GM18502 (cell line): ENCODE results near the gene POLR3F.

Experiments used
- ATAC-seq: cut with Tn5 transposase; IDR thresholded peaks from one replicate; pipeline ENCODE4 v1.9.1; 2021; ENCODE audit warnings: mild to moderate bottlenecking; ENCODE audit not compliant: unreplicated experiment, poor library complexity

The POLR3F gene, protein sequence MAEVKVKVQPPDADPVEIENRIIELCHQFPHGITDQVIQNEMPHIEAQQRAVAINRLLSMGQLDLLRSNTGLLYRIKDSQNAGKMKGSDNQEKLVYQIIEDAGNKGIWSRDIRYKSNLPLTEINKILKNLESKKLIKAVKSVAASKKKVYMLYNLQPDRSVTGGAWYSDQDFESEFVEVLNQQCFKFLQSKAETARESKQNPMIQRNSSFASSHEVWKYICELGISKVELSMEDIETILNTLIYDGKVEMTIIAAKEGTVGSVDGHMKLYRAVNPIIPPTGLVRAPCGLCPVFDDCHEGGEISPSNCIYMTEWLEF

DNA sequence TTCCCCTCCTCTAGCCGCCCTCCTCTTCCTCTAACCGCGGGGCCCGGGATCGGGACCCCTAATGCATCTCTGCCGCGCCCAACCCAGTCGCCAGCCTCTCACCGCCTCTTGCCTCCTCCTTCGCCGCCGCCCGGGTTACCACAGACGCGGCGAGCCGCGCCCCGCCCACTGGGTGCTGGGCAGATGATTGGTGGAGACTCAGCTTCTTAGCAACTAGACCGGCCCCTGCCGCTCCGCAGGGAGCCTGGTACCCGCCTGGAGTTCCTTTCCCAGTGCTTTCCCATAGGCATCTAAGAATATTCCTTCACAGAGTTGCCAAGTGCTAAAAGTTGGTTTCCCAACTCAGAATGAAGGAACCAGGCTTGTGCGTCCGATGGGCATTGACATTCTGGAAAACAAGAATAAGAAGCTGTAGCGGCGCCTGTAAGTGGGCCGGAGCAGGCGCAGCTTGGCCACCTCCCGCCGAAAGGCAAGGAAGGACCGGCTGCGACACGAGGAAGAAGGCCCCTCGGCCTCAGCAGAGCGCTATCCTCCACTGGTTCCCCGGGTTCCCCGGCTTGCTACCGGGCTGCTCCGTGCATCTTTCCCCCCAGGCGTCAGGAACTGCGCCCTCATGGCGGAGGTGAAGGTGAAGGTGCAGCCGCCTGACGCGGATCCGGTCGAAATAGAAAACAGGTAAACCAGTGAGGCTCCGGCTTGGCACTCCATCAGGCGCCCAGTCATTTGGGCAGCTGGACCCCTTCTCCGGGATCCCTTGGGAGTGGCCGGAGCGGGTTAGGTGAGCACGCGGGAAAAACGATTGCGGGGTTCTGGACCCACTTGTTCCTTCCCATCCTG, at the start of gene POLR3F, which contains the start of gene DZANK1:
TSS of gene POLR3F (plus strand) at position 497 of the 837 bp plus-strand sequence. CDS start at position 614, 117 bp downstream.
TSS of gene DZANK1 (minus strand) at position 137 of the 837 bp plus-strand sequence. CDS start 1,672 bp downstream, outside the sequence.
- ATAC-seq: peak; percentile 99

DNA sequence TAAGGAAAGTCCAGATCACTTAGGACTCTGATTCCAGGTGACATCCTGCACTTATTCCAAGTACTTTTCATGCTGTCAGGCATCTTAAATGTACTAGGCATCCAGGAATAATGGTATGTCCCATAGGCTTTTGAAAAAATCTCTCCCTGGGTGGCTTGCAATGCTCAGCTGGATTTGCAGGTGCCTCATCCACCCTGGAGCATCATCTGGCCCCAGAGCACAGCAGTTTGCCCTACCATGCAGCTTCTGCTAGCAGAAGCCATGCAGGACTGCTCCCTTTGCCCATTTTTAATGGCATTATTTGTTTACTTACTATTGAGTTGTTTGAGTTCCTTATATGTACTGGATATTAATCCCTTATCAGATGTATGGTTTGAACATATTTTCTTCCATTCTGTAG, 45.6 kb upstream of the POLR3F start:
- no peak for ATAC-seq

DNA sequence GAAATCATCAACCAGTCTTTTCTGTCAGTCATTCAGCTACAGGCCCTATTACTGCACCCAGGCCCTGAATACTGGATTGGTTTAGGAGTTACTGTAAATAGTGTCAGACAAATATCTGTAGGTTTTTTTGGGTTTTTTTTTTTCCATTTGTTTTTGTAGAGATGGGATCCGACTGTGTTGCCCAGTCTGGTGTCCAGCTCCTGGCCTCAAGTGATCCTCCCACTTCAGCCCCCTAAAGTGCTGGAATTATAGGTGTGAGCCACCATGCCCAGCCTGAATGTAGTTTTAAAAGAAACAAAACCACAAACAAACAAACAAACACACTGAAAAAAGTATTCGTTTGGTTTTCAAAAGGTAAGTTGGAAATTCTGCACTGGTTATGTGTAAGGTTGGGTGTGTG, 40.0 kb upstream of the POLR3F start:
- ATAC-seq: no peak

DNA sequence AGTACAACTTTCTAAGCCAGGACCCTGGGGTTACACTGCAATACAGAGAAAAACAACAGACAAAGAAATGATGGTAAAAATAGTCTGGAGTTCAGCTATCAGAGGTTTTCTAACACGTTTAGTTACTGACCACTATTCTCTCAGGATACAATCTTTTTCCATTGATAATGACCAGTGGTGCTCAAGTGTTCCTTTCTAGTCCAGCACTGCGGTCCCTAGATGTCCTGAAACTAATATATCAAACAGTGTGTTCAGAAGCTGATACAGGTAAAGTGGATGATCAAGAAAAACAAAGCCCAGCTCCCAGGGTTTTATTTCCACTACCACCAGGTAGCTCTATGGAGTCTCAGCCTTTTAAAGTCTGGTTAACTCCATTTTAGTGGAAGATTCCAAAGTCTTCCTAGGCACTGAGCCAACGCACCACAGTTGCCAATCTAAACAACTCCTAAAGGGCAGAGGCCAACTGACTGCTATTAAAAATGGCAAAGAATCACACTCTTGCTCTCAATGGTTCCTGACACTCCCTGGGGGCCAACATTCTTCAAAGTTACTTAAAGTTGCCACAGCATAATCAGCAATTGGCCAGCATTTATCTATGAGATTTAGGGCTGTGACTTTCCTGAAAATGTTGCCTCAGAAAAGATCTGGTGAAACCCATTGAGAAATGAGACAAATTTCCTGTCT, 38.6 kb upstream of the POLR3F start:
- ATAC-seq: no peak

DNA sequence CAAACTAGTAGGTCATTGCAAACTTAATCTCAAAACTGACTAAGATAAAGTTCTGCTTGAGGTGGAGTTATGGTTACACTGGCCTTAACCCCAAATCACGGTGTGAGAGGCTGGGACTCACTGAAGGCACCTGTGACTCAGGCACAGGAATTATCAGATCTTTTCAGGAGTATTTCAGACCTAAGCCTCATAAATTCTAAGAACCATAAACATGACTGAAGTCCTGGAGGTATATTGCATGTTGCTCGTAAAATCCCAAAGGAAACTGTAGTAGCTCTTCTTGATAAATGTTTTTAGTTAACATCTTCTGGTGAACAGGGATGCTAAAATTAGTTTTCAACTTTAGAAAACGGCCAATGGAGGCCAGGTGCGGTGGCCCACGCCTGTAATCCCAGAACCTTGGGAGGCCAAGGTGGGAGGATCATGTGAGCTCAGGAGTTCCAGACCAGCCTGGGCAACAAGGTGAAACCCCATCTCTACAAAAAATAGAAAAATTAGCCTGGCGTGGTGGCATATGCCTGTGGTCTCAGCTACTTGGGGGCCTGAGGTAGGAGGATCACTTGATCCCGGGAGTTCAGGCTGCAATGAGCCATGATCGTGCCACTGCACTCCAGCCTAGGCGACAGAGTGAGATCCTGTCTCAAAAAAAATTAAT, 36.9 kb upstream of the POLR3F start:
- no peak for ATAC-seq

DNA sequence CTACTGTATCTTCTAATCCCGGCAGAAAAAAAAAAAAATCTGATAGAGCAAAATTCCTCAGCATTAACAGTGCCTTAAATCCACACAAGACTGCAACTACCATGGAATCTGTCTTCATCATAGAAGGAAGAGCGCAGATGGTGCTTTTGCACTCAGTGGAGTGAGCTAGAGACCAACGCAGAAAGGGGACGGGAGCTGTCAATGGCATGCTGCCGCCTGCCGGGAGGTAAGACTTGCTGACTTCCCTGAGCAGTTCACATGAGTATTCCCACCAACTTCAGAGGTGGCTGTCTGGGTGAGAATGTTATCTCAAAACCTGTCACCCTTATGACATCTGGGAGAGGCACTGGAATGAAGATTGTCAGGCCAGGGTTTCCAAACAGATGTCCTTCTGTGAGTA, 36.0 kb upstream of the POLR3F start:
- no peak for ATAC-seq

DNA sequence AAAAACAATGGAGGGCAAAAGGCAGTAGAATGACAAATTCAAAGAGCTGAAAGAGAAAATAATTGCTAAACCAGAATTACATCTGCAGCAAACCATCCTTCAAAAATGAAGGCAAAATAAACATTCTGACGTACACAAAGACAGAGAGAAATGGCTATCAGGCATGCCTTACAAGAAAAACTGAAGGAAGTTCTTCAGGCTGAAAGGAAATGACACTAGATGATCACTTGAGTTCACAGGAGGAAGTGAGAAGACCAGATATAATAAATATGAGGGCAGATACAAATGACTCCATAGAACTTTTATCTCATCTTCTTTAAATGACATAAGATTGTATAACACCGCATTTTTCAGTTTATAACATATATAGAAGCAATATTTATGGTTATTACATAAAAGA, 30.3 kb upstream of the POLR3F start:
- no peak for ATAC-seq

DNA sequence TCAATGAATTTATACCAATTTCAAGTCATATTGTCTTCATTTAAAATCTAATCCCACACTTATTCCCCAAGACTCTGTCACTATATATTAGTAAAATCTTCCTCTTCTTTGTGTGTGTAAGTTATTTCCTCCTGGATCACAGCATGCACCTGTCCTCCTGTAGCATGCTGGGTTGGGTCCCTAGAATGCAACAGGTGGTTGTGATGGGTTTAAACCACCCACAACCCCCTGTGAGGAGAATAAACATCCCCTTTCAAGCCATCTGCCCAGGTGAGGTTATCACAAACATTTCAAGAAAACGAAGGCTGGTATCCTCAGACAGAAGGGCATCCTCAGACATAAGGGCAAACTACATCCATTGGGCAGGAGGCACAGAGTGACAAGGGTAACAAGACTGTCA, 26.8 kb upstream of the POLR3F start:
- no peak for ATAC-seq

DNA sequence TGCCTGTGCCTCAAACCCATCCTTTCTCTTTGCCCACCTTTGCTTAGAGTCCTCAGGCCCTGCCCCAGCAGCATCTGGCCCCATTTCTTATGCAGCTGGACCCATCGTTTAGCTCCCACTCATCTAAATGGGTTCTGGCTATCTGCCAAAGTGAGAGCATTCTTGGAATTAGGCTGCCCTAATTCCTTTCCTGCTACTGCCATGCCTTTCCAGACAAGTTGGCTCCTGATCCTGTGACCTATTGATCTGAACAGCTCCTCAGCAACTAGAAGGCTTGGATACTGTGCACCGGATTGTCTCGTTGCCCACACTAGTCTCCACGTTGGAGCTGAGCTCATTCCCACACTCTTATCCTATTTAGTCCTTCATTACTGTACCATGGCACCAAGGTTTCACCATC, 23.3 kb upstream of the POLR3F start:
- no peak for ATAC-seq

DNA sequence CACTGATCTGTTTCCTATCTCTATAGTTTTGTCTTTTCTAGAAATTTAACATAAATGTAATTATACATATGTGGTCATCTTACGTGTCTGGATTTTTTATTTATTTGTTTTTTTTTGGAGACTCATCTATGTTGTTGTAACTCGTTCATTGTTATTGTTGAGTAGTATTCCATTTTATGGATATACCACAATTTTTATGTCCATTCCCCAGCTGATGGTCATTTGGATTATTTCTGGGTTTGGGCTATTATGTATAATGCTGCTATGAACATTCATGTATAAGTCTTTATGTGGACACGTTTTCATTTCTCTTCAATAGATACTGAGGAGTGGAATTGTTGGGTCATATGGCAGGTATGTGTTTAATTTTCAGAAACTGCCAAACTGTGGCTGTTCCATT, 10.6 kb upstream of the POLR3F start:
- no peak for ATAC-seq

DNA sequence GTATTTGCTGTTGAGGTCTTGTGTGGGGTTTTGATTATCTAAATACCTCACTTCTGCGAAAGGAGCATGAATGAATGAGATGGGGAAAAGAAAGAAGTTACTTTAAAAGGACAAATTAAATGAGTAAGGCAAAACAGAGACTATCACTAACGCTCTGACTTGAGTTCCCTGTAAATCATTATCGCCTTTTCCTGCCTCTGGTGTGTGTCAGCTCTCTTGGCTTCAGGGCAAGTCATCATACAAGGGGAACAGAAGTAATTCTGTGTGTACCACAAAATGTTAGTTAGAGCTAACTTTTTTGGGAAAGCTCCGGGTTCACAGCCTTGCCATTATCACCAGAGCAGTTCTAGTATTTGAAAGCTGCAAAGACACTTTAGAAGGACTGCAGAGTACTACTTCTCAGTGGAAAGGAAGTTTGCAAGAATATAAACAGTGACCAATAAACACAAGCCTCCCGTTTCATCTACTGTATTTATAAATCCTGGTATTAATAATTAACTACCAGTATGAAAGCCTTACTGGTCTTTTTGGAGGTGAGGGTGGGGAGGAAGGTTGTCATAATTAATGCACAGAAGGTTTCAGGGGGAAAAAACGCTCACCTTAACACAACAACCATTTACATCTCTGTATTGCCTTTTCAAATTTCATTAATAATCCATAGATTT, 1.5 kb upstream of the POLR3F start:
- no peak for ATAC-seq

DNA sequence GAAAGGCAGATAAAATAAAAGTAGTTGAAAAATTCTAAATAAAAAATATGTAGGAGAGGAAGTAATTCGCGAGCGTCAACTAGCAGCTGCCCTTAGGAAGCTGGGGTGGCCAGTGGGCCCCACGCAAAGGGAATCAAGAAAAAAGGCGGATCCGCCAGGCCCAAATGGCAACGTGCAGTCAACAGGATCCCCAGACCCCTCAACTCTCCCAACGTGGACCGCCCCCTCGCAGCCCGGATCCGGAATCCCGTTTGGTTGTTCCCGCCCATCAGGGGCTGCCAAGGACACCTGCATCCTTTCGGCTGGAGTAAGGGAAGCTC, 656 bp upstream of the POLR3F start:
- ATAC-seq: peak; percentile 29

DNA sequence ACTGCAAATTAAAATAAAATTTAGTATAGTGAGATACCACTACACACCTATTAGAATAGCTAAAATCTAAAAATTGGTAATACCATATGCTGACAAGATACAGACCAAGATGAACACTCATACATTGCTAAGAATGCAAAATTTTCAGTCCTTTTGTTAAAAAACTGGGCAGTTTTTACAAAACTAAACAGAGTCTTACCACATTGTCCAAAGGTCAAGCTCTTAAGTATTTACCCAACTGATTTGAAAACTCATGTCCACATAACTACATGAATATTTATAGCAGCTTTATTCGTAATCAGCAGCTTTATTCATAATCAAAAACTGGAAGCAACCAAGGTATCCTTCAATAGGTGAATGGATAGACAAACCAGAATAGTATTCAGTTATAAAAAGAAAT, 10.0 kb downstream of the POLR3F start:
- no peak for ATAC-seq

DNA sequence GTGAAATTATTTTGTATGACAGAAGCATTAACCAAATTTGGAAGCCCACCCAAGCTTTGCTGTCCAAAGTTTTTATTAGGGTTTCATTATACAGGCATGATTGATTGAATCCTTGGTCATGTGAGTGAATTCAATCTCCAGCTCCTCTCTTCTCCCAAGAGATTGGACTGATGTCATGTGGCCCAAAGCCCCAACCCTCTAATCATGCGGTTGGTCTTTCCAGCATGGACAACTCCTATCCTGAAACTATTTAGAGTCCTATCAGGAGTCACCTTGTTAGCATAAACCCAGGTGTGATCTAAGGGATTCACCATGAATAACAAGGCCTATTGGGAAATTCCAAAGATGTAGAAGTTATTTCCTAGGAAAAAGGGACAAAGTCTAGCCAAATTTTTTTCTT, 10.6 kb downstream of the POLR3F start:
- ATAC-seq: no peak

DNA sequence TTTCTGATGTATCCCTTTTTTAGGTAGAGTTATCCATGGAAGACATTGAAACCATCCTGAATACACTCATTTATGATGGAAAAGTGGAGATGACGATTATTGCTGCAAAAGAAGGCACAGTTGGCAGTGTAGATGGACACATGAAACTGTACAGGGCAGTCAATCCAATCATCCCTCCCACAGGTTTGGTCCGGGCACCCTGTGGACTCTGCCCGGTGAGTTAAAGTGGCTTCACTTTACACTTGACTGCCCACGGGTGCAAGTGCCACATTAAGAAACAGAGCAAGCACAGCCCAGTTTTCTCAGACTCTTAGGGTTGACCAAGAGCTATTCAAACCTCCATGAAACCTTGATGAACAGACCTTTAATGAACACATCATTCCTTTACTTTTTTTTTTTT, 14.4 kb downstream of the POLR3F start:
- ATAC-seq: no peak

DNA sequence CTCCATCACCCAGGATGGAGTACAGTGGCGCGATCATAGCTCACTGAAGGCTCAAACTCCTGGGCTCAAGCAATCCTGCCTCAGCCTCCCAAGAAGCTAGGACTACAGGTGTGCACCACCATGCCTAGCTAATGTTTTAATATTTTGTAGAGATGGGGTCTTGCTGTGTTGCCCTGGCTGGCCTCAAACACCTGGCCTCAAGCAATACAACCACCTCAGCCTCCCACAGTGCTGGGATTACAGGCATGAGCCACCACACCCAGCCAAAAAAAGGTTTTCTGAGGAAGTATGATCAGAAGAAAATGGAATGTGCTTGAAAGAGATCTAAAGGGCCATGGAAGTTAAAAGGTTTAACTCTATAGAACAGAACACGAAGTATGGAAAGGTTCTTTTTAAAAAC, 21.1 kb downstream of the POLR3F start:
- no peak for ATAC-seq

DNA sequence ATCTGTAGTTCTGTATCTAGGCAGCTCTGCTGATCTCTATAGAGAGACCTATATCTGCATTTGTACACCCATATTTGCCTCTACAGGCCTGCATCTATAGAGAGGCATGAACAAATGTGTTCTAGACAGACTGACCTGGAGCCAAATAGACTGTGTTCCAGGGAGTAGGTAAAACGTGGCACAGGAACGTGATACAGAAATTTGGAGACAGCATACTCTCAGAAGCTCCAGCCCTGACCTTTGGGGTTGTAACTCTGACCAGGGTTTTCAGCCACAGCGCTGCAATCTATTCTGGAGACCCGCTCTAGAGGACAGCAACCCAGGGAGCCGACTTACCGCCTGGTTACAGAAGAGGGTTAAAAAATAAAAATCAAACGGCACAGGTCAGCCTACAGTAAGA, 28.9 kb downstream of the POLR3F start:
- ATAC-seq: no peak

DNA sequence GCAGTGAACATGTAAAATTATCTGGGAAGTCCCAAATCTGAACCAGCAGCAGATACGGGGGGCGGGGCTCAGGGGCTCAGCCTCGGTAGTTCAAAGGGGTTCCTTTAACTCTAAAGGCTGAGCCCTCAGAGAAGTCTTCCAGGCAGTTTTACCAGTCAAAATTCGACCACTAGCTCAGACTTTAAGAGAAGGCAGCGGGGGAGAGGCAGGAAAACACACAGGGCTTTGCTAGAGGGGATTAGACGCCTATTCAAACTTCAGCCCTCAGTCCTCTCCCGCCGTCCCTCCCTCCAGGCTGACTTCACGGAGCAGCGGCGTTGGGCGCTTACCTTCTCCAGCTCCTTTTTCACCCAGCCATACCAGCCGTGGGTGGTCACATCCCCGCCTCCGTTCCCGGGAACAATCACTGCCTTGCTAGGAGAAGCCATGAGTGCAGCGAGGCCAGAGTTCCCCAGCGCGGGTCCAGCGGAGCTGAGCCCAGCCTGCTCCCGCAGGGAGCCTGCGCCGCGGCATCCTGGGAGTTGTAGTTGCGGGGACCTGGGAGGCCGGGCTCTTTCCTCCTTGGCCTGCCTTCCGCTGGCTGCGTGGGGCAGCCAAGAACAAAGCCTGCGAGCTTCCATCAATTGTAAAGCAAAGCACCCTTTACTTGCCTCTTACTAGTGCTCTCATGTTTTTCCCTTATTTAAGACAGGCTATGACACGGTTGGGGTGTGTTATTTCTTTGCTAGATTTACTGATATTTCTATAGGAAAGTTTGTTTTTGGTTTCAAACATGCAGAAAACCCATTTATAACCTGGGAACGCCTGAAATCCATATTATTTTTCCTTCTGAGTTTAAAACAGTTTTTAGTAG, 29.8 kb downstream of the POLR3F start, which contains the start of gene RBBP9:
TSS of gene RBBP9 (minus strand) at position 486 of the 853 bp plus-strand sequence. CDS start at position 428, 58 bp downstream.
- ATAC-seq: peak; percentile 98

DNA sequence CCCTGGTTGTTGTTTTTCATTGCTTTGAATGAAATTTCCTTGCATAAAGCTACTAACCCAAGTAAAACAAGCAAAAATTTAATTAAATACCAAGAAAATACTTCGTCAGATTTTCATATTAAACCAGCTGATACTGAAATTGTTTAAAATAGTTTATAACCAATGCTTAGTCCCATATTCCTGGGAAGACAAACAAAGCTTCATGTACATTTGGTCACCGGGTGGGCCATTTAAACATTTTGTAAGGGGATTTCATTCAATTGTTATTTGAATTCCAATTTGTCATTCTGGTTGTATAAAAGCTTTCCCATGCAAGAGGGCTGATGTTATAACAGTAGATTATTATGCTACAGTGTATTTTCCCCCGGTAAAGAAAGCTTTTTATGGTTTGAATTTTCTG, 30.4 kb downstream of the POLR3F start:
- no peak for ATAC-seq
